Heart left ventricle (tissue), 16 donors: ENCODE data around the gene SDSL. TPM values are rescaled to one million over a fixed set of nuclear protein-coding genes. Genes with fewer than 3 reads are reported as not detected.

Experiments used
- ATAC-seq, 4 donors: fragments of 200-7000 bp; cut with Tn5 transposase; one replicate each; pipeline ENCODE4 v1.9.1; 2020 to 2022; ENCODE audit warnings: moderate library complexity in 4 of 4, mild to moderate bottlenecking in 3 of 4, moderate number of reproducible peaks in 1 of 4
- DNase-seq, 5 donors: peaks; one replicate each; pipeline ENCODE4 v3.0.0-alpha.2; 2020
- H3K27ac ChIP-seq, 12 donors: fragments of 200-600 bp; sonication (generic) in 4 of 12; one replicate each; pipeline versions ENCODE4 v1.5.0 to v1.8.0; 2016 to 2022; ENCODE audit warnings: mild to moderate bottlenecking in 2 of 12
- H3K27me3 ChIP-seq, 9 donors: fragments of 200-600 bp; sonication (generic) in 2 of 9; one replicate each; pipeline versions ENCODE4 v1.5.1 to v1.8.0; 2016 to 2022; ENCODE audit warnings: mild to moderate bottlenecking in 3 of 9
- H3K36me3 ChIP-seq, 9 donors: fragments of 200-600 bp; sonication (generic) in 2 of 9; one replicate each; pipeline versions ENCODE4 v1.5.0 to v1.8.0; 2018 to 2022; ENCODE audit warnings: mild to moderate bottlenecking in 2 of 9
- H3K4me1 ChIP-seq, 12 donors: fragments of 200-600 bp; sonication (generic) in 4 of 12; one replicate each; pipeline versions ENCODE4 v1.5.0 to v1.8.0; 2016 to 2022; ENCODE audit warnings: mild to moderate bottlenecking in 3 of 12
- H3K4me3 ChIP-seq, 12 donors: fragments of 200-600 bp; sonication (generic) in 4 of 12; one replicate each; pipeline versions ENCODE4 v1.5.0 to v1.8.0; 2017 to 2022; ENCODE audit warnings: mild to moderate bottlenecking in 9 of 12, moderate library complexity in 4 of 12
- H3K9me3 ChIP-seq, 12 donors: fragments of 200-600 bp; sonication (generic) in 4 of 12; one replicate each; pipeline versions ENCODE4 v1.5.0 to v1.8.0; 2016 to 2022; ENCODE audit warnings: mild to moderate bottlenecking in 1 of 12
- POLR2A ChIP-seq, 2 donors: fragments of 450-650 bp; IDR thresholded peaks; one replicate each; pipeline ENCODE4 v1.6.1; 2017; ENCODE audit warnings: antibody characterized with exemption in 2 of 2, mild to moderate bottlenecking in 2 of 2, moderate library complexity in 2 of 2
- WGBS, 4 donors: extraction: QIAGEN DNeasy Blood & Tissue Kit in 2 of 4; methylation state at CpG; one replicate each; pipeline versions ENCODE4 v1.1.5 to v1.1.7; 2013 to 2018; 5-methylcytosine and 5-hydroxymethylcytosine counted together
- intact Hi-C, 10 donors: fragments of 100-400 bp; cut with DNase I; formaldehyde crosslinking; loops; one replicate each; pipeline versions ENCODE4 v1.11.1 to v1.14.2; 2022
- polyA plus RNA-seq, 2 donors: library from polyadenylated mRNA; stranded (reverse); fragments of 200-250 nt; gene quantifications; one replicate each; pipeline ENCODE4 v1.2.3, GENCODE V29; 2013
- total RNA-seq, 9 donors: library from RNA; depleted of rRNA in 2 of 9; stranded (reverse); fragments of >200 nt in 2 of 9; fragmentation: NEBNext Ultra II Directional in 3 of 9; extraction: Animal tissue kit (Norgen Biotek cat#: 25700) in 3 of 9; gene quantifications; one replicate each; pipeline versions ENCODE4 v1.1.0 to v1.2.4, GENCODE V29; 2016 to 2023
- TF ChIP-seq, protein P1 (sequence below), 12 donors: fragments of 200-600 bp; sonication (generic) in 4 of 12; IDR thresholded peaks; one replicate each; pipeline versions ENCODE4 v1.5.0 to v1.8.0; 2018 to 2022; ENCODE audit warnings: antibody characterized with exemption in 12 of 12, mild to moderate bottlenecking in 5 of 12
- donor health status: ischemic (EF 13 %, LVEDD 7.1; RV severe dilation, severe dysfunction).
- donor health status: healthy with polysubstance abuse.
- donor health status: DM: no; HTN: yes; CAD: no.
- donor health status: DM: no; HTN: no; CAD: no.
- donor health status: ischemic (EF 25% LVEDD 6.9; RV normal size, moderate dysfunction).
- donor health status: ischemic (EF 25% LVEDD 5.7; RV mildly dilated, moderate dysfunction).
- donor health status: healthy.
- donor health status: DM: yes; HTN: yes; CAD: no.
- donor health status: ischemic (EF 35%, LVEDD 5.7; RV mildly dilated, moderate dysfunction).
- donor health status: nonischemic (EF 11% LVEDD 7.7; RV severe dilation, severe dysfunction).
- donor health status: DM: yes; HTN: yes; CAD: no.
- donor health status: PGD.
- donor health status: ischemic (EF 29% LVEDD 5.4; RV normal size, mild dysfunction).
- donor health status: nonischemic (EF 23%, LVEDD 6.1; RV moderate dilation, normal function).

The SDSL gene
- total and polyA plus RNA-seq, 11 donors = 2.5 to 21.0 (median 5.7) TPM

DNA sequence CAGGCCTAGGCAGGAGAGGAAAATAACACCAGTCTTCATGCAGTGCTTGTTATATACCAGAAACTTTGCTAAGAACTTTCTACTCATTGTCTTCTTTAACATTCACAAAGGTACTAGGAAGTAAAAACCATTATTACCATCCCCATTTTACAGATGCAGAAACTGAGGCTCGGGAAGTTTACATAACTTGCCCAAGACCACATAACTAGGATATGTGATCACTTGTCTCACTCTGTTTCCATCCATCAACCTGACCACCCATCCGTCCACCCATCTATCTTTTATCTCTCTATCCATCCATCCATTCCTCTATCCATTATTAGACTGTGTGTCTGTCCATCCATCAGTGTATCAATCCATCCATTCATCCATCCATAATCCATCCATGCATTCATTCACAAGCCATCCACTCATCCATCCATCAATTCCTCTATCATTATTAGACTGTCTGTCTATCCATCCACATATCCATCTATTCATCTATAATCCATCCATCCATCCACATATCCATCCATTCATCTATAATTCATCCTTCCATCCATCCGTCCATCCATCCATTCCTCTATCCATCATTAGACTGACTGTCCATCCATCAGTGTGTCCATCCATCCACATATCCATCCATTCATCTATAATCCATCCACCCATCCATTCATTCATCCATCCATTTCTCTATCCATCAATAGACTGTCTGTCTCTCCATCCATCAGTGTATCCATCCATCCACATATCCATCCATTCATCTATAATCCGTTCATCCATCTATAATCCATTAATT, 16.5 kb downstream of the SDSL start:
- intact Hi-C loops = loop anchor here in 2 of 10 donors (2.0 to 10.0 kb wide), 2 partner anchors 474 to 476 kb away; no protein-coding TSS in a partner anchor
- 75 to 81% (median 78%) methylated on average over 4 of the region's 4 CpGs for WGBS, 4 donors
- H3K36me3 ChIP-seq = no peaks in the 10 kb centered on the region
- TF ChIP-seq, protein P1, sequence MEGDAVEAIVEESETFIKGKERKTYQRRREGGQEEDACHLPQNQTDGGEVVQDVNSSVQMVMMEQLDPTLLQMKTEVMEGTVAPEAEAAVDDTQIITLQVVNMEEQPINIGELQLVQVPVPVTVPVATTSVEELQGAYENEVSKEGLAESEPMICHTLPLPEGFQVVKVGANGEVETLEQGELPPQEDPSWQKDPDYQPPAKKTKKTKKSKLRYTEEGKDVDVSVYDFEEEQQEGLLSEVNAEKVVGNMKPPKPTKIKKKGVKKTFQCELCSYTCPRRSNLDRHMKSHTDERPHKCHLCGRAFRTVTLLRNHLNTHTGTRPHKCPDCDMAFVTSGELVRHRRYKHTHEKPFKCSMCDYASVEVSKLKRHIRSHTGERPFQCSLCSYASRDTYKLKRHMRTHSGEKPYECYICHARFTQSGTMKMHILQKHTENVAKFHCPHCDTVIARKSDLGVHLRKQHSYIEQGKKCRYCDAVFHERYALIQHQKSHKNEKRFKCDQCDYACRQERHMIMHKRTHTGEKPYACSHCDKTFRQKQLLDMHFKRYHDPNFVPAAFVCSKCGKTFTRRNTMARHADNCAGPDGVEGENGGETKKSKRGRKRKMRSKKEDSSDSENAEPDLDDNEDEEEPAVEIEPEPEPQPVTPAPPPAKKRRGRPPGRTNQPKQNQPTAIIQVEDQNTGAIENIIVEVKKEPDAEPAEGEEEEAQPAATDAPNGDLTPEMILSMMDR (IDR thresholded peaks at IDR 0.05) = no peak
- no peak for TF ChIP-seq POLR2A (IDR thresholded peaks at IDR 0.05)
- DNase-seq = no peak
- peaks cover 0 to 39% (median 4%) of the 10 kb centered on the region in 9 donors for H3K27me3 ChIP-seq
- no peak overlapping the region for H3K27ac ChIP-seq
- no peak for ATAC-seq
- H3K9me3 ChIP-seq = no peaks in the 10 kb centered on the region
- no peaks in the 10 kb centered on the region for H3K4me1 ChIP-seq
- H3K4me3 ChIP-seq = no peak overlapping the region

DNA sequence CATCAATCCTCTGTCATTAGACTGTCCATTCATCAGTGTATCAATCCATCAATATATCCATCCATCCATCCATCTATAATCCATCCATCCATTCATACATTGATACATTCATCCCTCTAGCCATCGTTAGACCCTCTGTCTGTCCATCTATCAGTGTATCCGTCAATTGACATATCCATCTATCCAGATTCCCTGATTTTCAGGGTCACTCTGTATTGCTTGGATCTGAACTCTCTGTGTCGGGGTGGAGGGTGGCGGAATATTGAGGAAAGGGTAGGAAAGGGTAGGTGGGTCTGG, 17.1 kb downstream of the SDSL start:
- ATAC-seq (no peak), DNase-seq (no peak)
- no peak for TF ChIP-seq POLR2A (IDR thresholded peaks at IDR 0.05)
- TF ChIP-seq, protein P1 (IDR thresholded peaks at IDR 0.05) = no peak
- Histone ChIP-seq H3K4me3 (no peak overlapping the region), H3K27ac (no peak overlapping the region), H3K4me1 (no peaks in the 10 kb centered on the region), H3K9me3 (no peaks in the 10 kb centered on the region), H3K27me3 (peaks cover 0 to 42% (median 4%) of the 10 kb centered on the region in 9 donors), H3K36me3 (no peaks in the 10 kb centered on the region)
- intact Hi-C loops = loop anchor here in 2 of 10 donors (2.0 to 10.0 kb wide), 2 partner anchors 474 to 476 kb away; no protein-coding TSS in a partner anchor
- WGBS, 4 donors = 35 to 37% (median 37%) methylated on average over 4 of the region's 4 CpGs

DNA sequence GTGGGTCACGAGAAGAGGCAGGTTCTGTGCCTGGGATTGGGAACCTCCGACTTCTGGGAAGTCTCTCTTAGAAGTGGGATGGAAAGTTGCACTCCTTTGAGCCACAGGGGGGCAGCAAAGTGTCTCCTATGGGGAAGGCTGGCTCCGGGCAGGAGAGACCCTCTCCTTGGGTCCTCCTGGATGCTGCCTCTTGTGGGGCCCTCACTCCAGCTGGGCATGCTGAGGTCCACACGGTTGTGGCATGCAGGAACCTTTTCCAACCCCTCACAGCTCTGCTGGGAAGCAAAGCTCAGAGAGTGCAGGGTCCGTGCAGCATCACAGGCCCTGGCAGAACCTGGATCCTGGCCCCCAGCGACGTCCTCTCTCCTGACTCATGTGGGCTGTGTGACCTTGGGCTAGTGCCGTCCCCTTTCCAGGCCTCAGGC, 17.4 kb downstream of the SDSL start:
- no peaks in the 10 kb centered on the region for H3K9me3 ChIP-seq
- 25 to 29% (median 27%) methylated on average over 8 of the region's 8 CpGs for WGBS, 4 donors
- TF ChIP-seq, protein P1 (IDR thresholded peaks at IDR 0.05) = peak; percentile 41 to 66 (median 58)
- TF ChIP-seq POLR2A (IDR thresholded peaks at IDR 0.05) = no peak
- no peaks in the 10 kb centered on the region for H3K4me1 ChIP-seq
- H3K27ac ChIP-seq = no peak overlapping the region
- intact Hi-C loops = loop anchor here in 4 of 10 donors (2.0 to 10.0 kb wide), 4 partner anchors 405 to 475 kb away; no protein-coding TSS in a partner anchor
- H3K36me3 ChIP-seq = no peaks in the 10 kb centered on the region
- ATAC-seq (peak in 3 of 4 donors; percentile 34 to 59 (median 38)), DNase-seq (no peak)
- H3K4me3 ChIP-seq = no peak overlapping the region
- H3K27me3 ChIP-seq = peaks cover 0 to 42% (median 4%) of the 10 kb centered on the region in 9 donors

DNA sequence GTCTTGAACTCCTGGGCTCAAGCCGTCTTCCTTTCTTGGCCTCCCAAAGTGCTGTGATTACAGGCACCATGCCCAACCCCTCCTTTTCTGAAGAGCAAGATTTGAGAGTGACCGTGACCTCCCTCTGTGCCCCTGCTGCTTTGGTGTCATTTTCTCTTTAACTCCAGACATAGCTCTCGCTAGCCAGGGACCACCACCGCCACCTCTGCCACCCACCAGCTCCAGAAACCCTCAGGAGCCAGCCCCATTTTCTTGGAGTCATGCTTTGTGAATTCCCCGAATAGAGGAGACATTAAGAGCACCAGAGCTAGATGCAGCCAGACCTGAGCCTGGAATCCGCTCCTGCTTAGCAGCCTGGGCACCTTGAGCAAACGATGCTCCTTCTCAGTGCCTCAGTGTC, 18.2 kb downstream of the SDSL start:
- no peak overlapping the region for H3K27ac ChIP-seq
- DNase-seq = no peak
- H3K4me3 ChIP-seq = no peak overlapping the region
- peaks cover 0 to 2% (median 0%) of the 10 kb centered on the region in 12 donors for H3K9me3 ChIP-seq
- intact Hi-C loops = loop anchor here in 2 of 10 donors (5.0 to 10.0 kb wide), 2 partner anchors 406 to 472 kb away; no protein-coding TSS in a partner anchor
- H3K4me1 ChIP-seq = no peaks in the 10 kb centered on the region
- 56 to 58% (median 57%) methylated on average over 7 of the region's 7 CpGs for WGBS, 4 donors
- no peak for TF ChIP-seq POLR2A (IDR thresholded peaks at IDR 0.05)
- TF ChIP-seq, protein P1 (IDR thresholded peaks at IDR 0.05) = no peak
- peaks cover 0 to 46% (median 4%) of the 10 kb centered on the region in 9 donors for H3K27me3 ChIP-seq
- no peak for ATAC-seq
- no peaks in the 10 kb centered on the region for H3K36me3 ChIP-seq
